Gastrocnemius medialis (tissue), 4 donors: ENCODE data around the gene CCDC85C. TPM values are rescaled to one million over a fixed set of nuclear protein-coding genes. Genes with fewer than 3 reads are reported as not detected.
A peak's percentile ranks its signal among the peaks of the same experiment; 100 is the strongest.

ENCODE experiments used
- ATAC-seq, 2 donors: fragments of 150-250 bp; one replicate each; pipeline ENCODE4 v1.9.1; 2016
- DNase-seq, 2 donors: peaks; one replicate each; pipeline ENCODE4 v3.0.0-alpha.2; 2019
- H3K27ac ChIP-seq, 4 donors: fragments of 200-600 bp; sonication (generic); 1 replicate in 1 of 4; 2 replicates in 3 of 4; pipeline ENCODE4 v1.5.1; 2016 to 2018; ENCODE audit warnings: mild to moderate bottlenecking in 2 of 4, moderate library complexity in 1 of 4
- H3K27me3 ChIP-seq, 3 donors: fragments of 200-600 bp; sonication (generic) in 2 of 3; 1 replicate in 1 of 3; 2 replicates in 2 of 3; pipeline versions ENCODE4 v1.5.1 to v1.6.0; 2016 to 2019; ENCODE audit warnings: mild to moderate bottlenecking in 1 of 3, moderate library complexity in 1 of 3
- H3K36me3 ChIP-seq, 2 donors: fragments of 200-600 bp; sonication (generic) in 1 of 2; one replicate each; pipeline ENCODE4 v1.5.1; 2017 to 2018
- H3K4me1 ChIP-seq, 2 donors: fragments of 200-600 bp; sonication (generic) in 1 of 2; one replicate each; pipeline ENCODE4 v1.5.1; 2016 to 2017; ENCODE audit warnings: mild to moderate bottlenecking in 2 of 2
- H3K4me3 ChIP-seq, 4 donors: fragments of 200-600 bp; sonication (generic) in 3 of 4; 1 replicate in 1 of 4; 2 replicates in 3 of 4; pipeline ENCODE4 v1.5.1; 2016 to 2019; ENCODE audit warnings: mild to moderate bottlenecking in 2 of 4
- H3K9me3 ChIP-seq, 3 donors: fragments of 200-600 bp; sonication (generic) in 2 of 3; 1 replicate in 1 of 3; 2 replicates in 2 of 3; pipeline ENCODE4 v1.5.1; 2016 to 2019
- POLR2A ChIP-seq, 2 donors: fragments of 450-650 bp; IDR thresholded peaks; one replicate each; pipeline ENCODE4 v1.6.1; 2017; ENCODE audit warnings: antibody characterized with exemption in 2 of 2, mild to moderate bottlenecking in 2 of 2, moderate library complexity in 2 of 2
- in situ Hi-C, 4 donors: fragments of 200-750 bp; cut with MboI; loops; one replicate each; pipeline versions ENCODE4 v1.15.0 to v1.8.0; 2017; ENCODE audit warnings: low sequenced_read_pairs in 4 of 4
- intact Hi-C: fragments of 100-400 bp; cut with DNase I; formaldehyde crosslinking; loops from one replicate; pipeline ENCODE4 v1.15.1; 2023; ENCODE audit warnings: low total_unique reads
- total RNA-seq, 4 donors: library from RNA; depleted of rRNA; stranded (reverse); fragments of >200 nt; gene quantifications; one replicate each; pipeline versions ENCODE4 v1.1.0 to v1.2.3, GENCODE V29; 2016
- TF ChIP-seq, protein P1 (sequence below), 5 experiments: fragments of 450-650 bp in 3 of 5; fragments of 200-600 bp in 2 of 5; sonication (generic) in 2 of 5; IDR thresholded peaks in 4 of 5; conservative IDR thresholded peaks in 1 of 5; 1 replicate in 4 of 5; 2 replicates in 1 of 5; pipeline ENCODE4 v1.5.1; 2016 to 2019; ENCODE audit warnings: antibody characterized with exemption in 5 of 5, mild to moderate bottlenecking in 3 of 5, moderate library complexity in 3 of 5

CCDC85C gene
- total RNA-seq, 4 donors from 2014 or later, result 7.9 to 32.8 (median 15.4) TPM

GRCh38 chr14:99609245-99610170 lies 5.5 kb upstream of the CCDC85C start:
- H3K27me3 ChIP-seq, result peaks cover 2 to 7% (median 3%) of the 10 kb centered on the region in 3 donors
- H3K36me3 ChIP-seq, result no peaks in the 10 kb centered on the region
- ATAC-seq (no peak), DNase-seq (no peak)
- H3K27ac ChIP-seq, result no peak overlapping the region
- intact Hi-C loops, result loop anchor here (10.0 kb wide), 2 partner anchors 575 to 605 kb away; no protein-coding TSS in a partner anchor
- in situ Hi-C loops, result loop anchor here in 1 of 4 donors (10.0 kb wide), 1 partner anchor 45 kb away; no protein-coding TSS in a partner anchor
- H3K4me1 ChIP-seq, result peaks cover 6 to 7% of the 10 kb centered on the region in 2 donors
- H3K9me3 ChIP-seq, result no peaks in the 10 kb centered on the region
- H3K4me3 ChIP-seq, result no peak overlapping the region
- no peak for TF ChIP-seq POLR2A (IDR thresholded peaks at IDR 0.05)
- TF ChIP-seq, protein P1, sequence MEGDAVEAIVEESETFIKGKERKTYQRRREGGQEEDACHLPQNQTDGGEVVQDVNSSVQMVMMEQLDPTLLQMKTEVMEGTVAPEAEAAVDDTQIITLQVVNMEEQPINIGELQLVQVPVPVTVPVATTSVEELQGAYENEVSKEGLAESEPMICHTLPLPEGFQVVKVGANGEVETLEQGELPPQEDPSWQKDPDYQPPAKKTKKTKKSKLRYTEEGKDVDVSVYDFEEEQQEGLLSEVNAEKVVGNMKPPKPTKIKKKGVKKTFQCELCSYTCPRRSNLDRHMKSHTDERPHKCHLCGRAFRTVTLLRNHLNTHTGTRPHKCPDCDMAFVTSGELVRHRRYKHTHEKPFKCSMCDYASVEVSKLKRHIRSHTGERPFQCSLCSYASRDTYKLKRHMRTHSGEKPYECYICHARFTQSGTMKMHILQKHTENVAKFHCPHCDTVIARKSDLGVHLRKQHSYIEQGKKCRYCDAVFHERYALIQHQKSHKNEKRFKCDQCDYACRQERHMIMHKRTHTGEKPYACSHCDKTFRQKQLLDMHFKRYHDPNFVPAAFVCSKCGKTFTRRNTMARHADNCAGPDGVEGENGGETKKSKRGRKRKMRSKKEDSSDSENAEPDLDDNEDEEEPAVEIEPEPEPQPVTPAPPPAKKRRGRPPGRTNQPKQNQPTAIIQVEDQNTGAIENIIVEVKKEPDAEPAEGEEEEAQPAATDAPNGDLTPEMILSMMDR (IDR thresholded peaks at IDR 0.05 in 4 of 5, conservative IDR thresholded peaks at IDR 0.05 in 1 of 5), result peak in 1 of 5 experiments; percentile 47

DNA sequence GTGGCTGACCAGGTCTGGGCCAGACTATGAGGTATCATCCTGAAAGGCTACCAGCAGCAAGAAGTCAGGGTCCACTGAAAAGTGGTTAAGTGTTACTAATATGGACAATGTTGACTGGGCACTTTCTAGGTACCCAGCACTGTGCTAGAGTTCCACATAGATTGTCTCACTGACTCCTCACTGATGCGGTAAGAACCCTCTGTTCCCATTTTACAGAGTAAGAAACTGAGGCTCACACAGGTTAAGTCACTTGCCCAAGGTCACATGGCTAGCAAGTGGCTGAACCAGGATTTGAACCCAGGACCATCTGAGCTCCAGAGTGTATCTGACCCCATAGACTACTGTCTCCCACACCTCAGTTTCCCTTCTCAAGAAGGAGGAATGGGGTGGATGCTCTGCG lies 4.6 kb upstream of the CCDC85C start:
- no peak overlapping the region for H3K27ac ChIP-seq
- no peaks in the 10 kb centered on the region for H3K27me3 ChIP-seq
- H3K4me3 ChIP-seq, result no peak overlapping the region
- ATAC-seq (no peak), DNase-seq (no peak)
- intact Hi-C loops (loop anchor here (10.0 kb wide), 2 partner anchors 574 to 606 kb away; no protein-coding TSS in a partner anchor), in situ Hi-C loops (no loop called here)
- TF ChIP-seq, protein P1 (IDR thresholded peaks at IDR 0.05 in 4 of 5, conservative IDR thresholded peaks at IDR 0.05 in 1 of 5), result no peak
- TF ChIP-seq POLR2A (IDR thresholded peaks at IDR 0.05), result no peak
- H3K36me3 ChIP-seq, result no peaks in the 10 kb centered on the region
- H3K4me1 ChIP-seq, result peaks cover 6 to 7% of the 10 kb centered on the region in 2 donors
- H3K9me3 ChIP-seq, result no peaks in the 10 kb centered on the region

DNA sequence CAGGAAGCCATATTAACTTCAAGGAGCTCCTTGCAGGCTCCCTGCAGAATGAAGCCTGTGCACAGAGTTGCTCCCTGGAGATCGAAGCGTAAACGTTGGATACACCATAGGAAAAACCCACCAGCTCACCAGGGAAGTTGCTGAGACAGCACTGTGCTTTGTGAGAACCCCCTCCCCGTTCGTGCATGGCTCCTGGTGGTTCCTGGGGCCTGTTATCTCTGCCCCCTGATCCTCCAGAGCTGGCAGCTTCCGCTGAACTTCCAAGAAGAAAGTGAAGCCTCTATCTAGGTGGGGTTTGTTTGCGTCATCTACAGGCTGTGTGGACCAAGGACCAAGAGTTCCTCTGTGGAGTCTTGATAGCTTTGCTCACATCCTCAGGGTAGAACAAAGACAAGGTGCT lies 2.4 kb upstream of the CCDC85C start:
- Histone ChIP-seq H3K27ac (no peak overlapping the region), H3K27me3 (no peaks in the 10 kb centered on the region), H3K4me1 (peaks cover 20 to 23% of the 10 kb centered on the region in 2 donors), H3K4me3 (no peak overlapping the region), H3K9me3 (no peaks in the 10 kb centered on the region), H3K36me3 (no peaks in the 10 kb centered on the region)
- TF ChIP-seq, protein P1 (IDR thresholded peaks at IDR 0.05 in 4 of 5, conservative IDR thresholded peaks at IDR 0.05 in 1 of 5), result no peak
- no peak for TF ChIP-seq POLR2A (IDR thresholded peaks at IDR 0.05)
- intact Hi-C loops, result loop anchor here (10.0 kb wide), 2 partner anchors 572 to 608 kb away; no protein-coding TSS in a partner anchor
- in situ Hi-C loops, result no loop called here
- ATAC-seq (no peak), DNase-seq (no peak)

GRCh38 chr14:99605299-99605961 lies 1.4 kb upstream of the CCDC85C start:
- Histone ChIP-seq H3K27ac (peak overlapping the region; percentile 94 to 99 (median 96)), H3K27me3 (no peaks in the 10 kb centered on the region), H3K4me1 (peaks cover 20 to 26% of the 10 kb centered on the region in 2 donors), H3K9me3 (no peaks in the 10 kb centered on the region), H3K4me3 (peak overlapping the region; percentile 85 to 96 (median 90)), H3K36me3 (no peaks in the 10 kb centered on the region)
- ATAC-seq (peak; percentile 20 to 35), DNase-seq (peak; percentile 39 to 59)
- in situ Hi-C loops, result no loop called here
- peak in 1 of 2 donors; percentile 10 for TF ChIP-seq POLR2A (IDR thresholded peaks at IDR 0.05)
- TF ChIP-seq, protein P1 (IDR thresholded peaks at IDR 0.05 in 4 of 5, conservative IDR thresholded peaks at IDR 0.05 in 1 of 5), result no peak
- intact Hi-C loops, result loop anchor here (2.0 to 10.0 kb wide), 3 partner anchors 43 to 609 kb away; no protein-coding TSS in a partner anchor
